ENCODE measurements around the gene GALNT18. TPM values are rescaled to one million over a fixed set of nuclear protein-coding genes. Genes with fewer than 3 reads are reported as not detected.
A peak's percentile ranks its signal among the peaks of the same experiment; 100 is the strongest.

GALNT18 gene
- total RNA-seq, 4 donors from 2014 or later: 4.7 to 20.4 (median 14.1) TPM

DNA sequence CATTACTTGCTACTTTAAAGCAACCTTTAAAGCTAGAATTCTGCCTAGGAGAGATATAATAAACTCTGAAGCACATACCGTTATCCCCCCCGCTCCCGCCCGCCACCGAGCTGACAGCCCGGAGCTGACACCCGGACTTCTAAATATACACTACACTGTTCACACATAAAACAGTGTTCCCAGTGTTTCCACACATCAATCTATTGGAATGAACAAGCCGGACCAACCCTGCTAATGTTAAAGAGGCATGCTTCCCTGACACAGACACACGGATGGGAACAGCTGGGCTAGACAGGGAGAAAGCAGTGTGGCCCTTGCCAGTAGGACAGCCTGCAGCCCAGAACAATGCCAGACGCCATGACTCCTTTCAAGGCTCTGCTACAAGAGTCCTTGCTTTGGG lies 160.3 kb downstream of the GALNT18 start:
- Histone ChIP-seq H3K27ac (peak overlapping the region in 1 of 4 donors; percentile 14), H3K36me3 (no peaks in the 10 kb centered on the region), H3K27me3 (no peaks in the 10 kb centered on the region), H3K4me1 (peaks cover 0 to 33% (median 4%) of the 10 kb centered on the region in 3 donors), H3K4me3 (no peak overlapping the region), H3K9me3 (no peaks in the 10 kb centered on the region)
- no peak for TF ChIP-seq POLR2A (IDR thresholded peaks at IDR 0.05)
- TF ChIP-seq, protein P1, sequence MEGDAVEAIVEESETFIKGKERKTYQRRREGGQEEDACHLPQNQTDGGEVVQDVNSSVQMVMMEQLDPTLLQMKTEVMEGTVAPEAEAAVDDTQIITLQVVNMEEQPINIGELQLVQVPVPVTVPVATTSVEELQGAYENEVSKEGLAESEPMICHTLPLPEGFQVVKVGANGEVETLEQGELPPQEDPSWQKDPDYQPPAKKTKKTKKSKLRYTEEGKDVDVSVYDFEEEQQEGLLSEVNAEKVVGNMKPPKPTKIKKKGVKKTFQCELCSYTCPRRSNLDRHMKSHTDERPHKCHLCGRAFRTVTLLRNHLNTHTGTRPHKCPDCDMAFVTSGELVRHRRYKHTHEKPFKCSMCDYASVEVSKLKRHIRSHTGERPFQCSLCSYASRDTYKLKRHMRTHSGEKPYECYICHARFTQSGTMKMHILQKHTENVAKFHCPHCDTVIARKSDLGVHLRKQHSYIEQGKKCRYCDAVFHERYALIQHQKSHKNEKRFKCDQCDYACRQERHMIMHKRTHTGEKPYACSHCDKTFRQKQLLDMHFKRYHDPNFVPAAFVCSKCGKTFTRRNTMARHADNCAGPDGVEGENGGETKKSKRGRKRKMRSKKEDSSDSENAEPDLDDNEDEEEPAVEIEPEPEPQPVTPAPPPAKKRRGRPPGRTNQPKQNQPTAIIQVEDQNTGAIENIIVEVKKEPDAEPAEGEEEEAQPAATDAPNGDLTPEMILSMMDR (IDR thresholded peaks at IDR 0.05): no peak
- intact Hi-C loops (cut with DNase I): no loop called here
- WGBS, 2 donors: 72 to 74% methylated on average over 7 to 9 of the region's 10 CpGs
- no peak for DNase-seq

DNA sequence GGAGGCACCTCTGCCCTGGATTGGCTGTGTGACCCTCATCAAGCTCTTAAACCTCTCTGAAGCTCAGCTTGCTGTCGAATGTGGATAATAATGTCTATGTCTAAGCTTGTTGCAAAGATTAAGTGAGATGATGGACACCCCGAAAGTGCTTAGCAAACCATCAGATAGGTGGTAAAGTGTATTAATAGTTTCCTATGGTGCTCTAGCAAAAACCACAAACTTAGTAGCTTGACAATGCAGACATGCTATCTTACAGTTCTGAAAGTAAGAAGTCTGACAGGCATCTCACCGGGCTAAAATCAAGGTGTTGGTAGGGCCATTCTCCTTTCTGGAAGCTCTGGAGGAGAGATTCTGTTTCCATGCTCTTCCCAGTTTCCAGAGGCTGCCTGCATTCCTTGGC lies 162.2 kb downstream of the GALNT18 start:
- WGBS, 2 donors: 94 to 97% methylated on average over 3 of the region's 3 CpGs
- Histone ChIP-seq H3K36me3 (no peaks in the 10 kb centered on the region), H3K4me3 (no peak overlapping the region), H3K27ac (no peak overlapping the region), H3K9me3 (no peaks in the 10 kb centered on the region), H3K4me1 (peaks cover 0 to 33% (median 4%) of the 10 kb centered on the region in 3 donors), H3K27me3 (no peaks in the 10 kb centered on the region)
- DNase-seq: no peak
- no peak for TF ChIP-seq POLR2A (IDR thresholded peaks at IDR 0.05)
- TF ChIP-seq, protein P1 (IDR thresholded peaks at IDR 0.05): no peak
- intact Hi-C loops (cut with DNase I): no loop called here

DNA sequence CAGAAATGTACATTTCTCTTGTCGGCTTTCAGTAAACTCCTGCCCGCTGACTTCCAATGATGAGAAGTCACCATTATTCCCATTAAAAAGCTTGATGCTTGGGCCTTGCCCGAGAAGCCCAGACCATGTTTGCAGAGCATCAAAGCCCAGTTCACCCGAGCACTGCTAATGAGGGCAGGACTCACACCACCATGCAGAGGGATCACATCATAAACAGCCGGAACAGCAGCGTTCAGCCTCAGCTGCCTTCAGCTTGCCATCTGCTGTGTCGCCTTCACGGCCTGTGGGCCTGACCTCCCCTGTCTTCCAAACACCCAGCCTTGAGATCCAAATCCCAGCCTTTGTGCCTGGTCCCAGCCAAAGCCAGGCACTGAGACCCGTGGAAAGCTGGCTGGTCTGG lies 163.3 kb downstream of the GALNT18 start:
- WGBS, 2 donors: 82 to 100% methylated on average over 1 to 9 of the region's 9 CpGs
- DNase-seq: no peak
- intact Hi-C loops (cut with DNase I): no loop called here
- Histone ChIP-seq H3K36me3 (no peaks in the 10 kb centered on the region), H3K9me3 (no peaks in the 10 kb centered on the region), H3K4me3 (no peak overlapping the region), H3K27ac (no peak overlapping the region), H3K27me3 (no peaks in the 10 kb centered on the region), H3K4me1 (peaks cover 0 to 23% (median 4%) of the 10 kb centered on the region in 3 donors)
- TF ChIP-seq POLR2A (IDR thresholded peaks at IDR 0.05): no peak

DNA sequence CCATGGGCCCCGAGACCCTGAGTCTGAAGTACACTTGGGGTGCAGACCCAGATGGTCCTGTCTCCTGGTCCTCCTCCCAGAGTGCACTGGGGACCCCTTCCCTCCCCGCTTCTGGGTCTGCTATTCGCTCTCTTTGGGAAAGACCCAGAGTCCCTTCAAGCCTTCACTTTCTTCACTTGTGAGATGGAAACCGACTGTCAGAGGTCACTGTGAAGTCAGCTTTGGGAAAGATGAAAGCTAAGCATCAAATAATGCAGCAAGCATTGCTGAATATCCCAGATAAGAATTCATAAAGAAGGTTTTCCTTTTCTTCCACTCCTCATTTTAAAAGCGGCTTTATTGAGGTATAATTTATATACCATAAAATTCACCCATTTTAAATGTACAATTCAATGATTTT lies 163.8 kb downstream of the GALNT18 start:
- no peak for DNase-seq
- Histone ChIP-seq H3K36me3 (no peaks in the 10 kb centered on the region), H3K9me3 (no peaks in the 10 kb centered on the region), H3K27me3 (no peaks in the 10 kb centered on the region), H3K27ac (no peak overlapping the region), H3K4me1 (peaks cover 0 to 18% (median 4%) of the 10 kb centered on the region in 3 donors), H3K4me3 (no peak overlapping the region)
- no peak for TF ChIP-seq POLR2A (IDR thresholded peaks at IDR 0.05)
- TF ChIP-seq, protein P1 (IDR thresholded peaks at IDR 0.05): no peak
- intact Hi-C loops (cut with DNase I): no loop called here
- 91 to 98% methylated on average over 4 to 5 of the region's 5 CpGs for WGBS, 2 donors

DNA sequence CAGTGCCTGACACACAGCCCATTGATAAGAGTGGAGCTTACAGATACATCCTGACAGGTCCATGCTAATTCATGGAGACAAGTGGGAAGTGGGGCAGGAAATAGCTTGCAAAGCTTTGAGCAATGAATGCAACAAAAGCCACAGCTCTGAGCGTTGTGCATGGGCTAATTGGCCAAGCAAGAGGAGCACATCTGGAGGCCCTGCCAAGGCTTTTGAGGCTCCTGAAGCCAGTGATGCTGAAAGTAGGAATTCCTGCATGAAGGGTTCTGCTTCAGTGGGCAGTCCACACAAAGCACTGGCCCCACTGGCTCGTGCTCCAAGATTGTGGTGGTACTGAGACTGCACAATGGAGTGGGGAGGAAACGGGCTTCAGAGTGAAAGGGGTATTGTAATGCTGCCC lies 164.9 kb downstream of the GALNT18 start:
- DNase-seq: no peak
- Histone ChIP-seq H3K27ac (no peak overlapping the region), H3K36me3 (no peaks in the 10 kb centered on the region), H3K4me1 (peaks cover 0 to 11% (median 3%) of the 10 kb centered on the region in 3 donors), H3K4me3 (no peak overlapping the region), H3K27me3 (no peaks in the 10 kb centered on the region), H3K9me3 (no peaks in the 10 kb centered on the region)
- WGBS, 2 donors: 80 to 92% methylated on average over 2 to 3 of the region's 3 CpGs
- TF ChIP-seq, protein P1 (IDR thresholded peaks at IDR 0.05): no peak
- no peak for TF ChIP-seq POLR2A (IDR thresholded peaks at IDR 0.05)
- intact Hi-C loops (cut with DNase I): no loop called here

DNA sequence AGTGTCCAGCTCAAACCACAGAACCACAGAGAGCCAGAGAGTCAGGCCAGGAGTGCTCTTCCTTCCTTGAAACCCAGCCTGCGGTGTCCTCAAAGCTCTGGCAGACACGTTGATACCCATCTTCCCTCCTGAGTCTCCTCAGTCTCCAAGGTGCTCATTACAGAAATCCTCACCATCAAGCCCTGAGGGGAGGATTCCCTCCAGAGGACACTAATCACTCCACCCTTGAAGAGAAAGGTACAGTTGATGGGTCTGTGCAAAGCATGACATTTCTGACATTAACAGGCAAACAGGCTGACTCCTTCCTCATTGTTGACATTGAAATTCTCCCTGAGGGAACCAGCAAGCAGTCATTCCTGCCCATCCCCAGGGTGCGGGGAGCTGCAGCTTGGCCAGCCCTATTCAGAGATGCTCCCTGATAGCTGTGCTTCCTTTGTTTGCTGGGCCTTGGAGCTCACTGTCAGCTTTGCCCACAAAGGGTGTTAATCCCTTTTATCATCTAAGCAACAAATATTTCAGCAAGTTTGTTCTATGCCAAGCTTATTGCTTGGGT lies 167.1 kb downstream of the GALNT18 start:
- DNase-seq: no peak
- H3K36me3 ChIP-seq: no peaks in the 10 kb centered on the region
- intact Hi-C loops (cut with DNase I): no loop called here
- no peak overlapping the region for H3K4me3 ChIP-seq
- TF ChIP-seq, protein P1 (IDR thresholded peaks at IDR 0.05): no peak
- no peak for TF ChIP-seq POLR2A (IDR thresholded peaks at IDR 0.05)
- no peaks in the 10 kb centered on the region for H3K4me1 ChIP-seq
- WGBS, 2 donors: 22 to 32% methylated on average over 2 to 3 of the region's 3 CpGs
- no peaks in the 10 kb centered on the region for H3K27me3 ChIP-seq
- no peak overlapping the region for H3K27ac ChIP-seq
- no peaks in the 10 kb centered on the region for H3K9me3 ChIP-seq
